Endothelial cell of umbilical vein (primary cell): ENCODE results near the gene CFAP61. TPM values are rescaled to one million over a fixed set of nuclear protein-coding genes. Genes with fewer than 3 reads are reported as not detected.

ENCODE experiments used
- BruUV-seq: library from RNA; stranded (reverse); fragments of 400-500 nt; replicated peaks from 2 replicates; lab custom pipeline; 2021; lab: Mats Ljungman, UMichigan
- CTCF ChIA-PET: fragments of 300-600, 350-600 bp; sonication (Branson Sonifier 250); formaldehyde crosslinking; loops from one replicate; lab custom pipeline; 2021; ENCODE audit warnings: antibody characterized with exemption, inconsistent platforms; lab: Charles Lee
- POLR2A ChIA-PET: fragments of 300-600, 350-600 bp; sonication (Branson Sonifier 250); formaldehyde crosslinking; loops from one replicate; lab custom pipeline; 2021; ENCODE audit warnings: antibody characterized with exemption, inconsistent platforms; lab: Charles Lee
- DNase-seq: peaks from one replicate; pipeline ENCODE4 v3.0.0-alpha.2; 2011; ENCODE audit warnings: low read depth, low spot score
- FAIRE-seq: peaks from 2 replicates; lab custom pipeline; 2011; peaks lifted over from hg19 to GRCh38; lab: Jason Lieb, UNC
- H2AFZ ChIP-seq: 2 replicates; pipeline ENCODE4 v1.6.0; 2012; ENCODE audit warnings: low read depth, low read length, control low read depth, inconsistent platforms
- H3K27ac ChIP-seq: 2 replicates; pipeline ENCODE4 v1.5.1; 2011; ENCODE audit warnings: low read depth, mild to moderate bottlenecking, control low read depth, low read length, moderate library complexity; ENCODE audit not compliant: insufficient read depth
- H3K27me3 ChIP-seq, 2 experiments: 2 replicates each; pipeline versions ENCODE4 v1.6.0 to v1.6.1; 2011; ENCODE audit warnings: low read length in 2 of 2, mixed read lengths in 1 of 2; ENCODE audit not compliant: control insufficient read depth in 2 of 2, insufficient read depth in 2 of 2
- H3K36me3 ChIP-seq, 2 experiments: 2 replicates in 1 of 2; 3 replicates in 1 of 2; pipeline ENCODE4 v1.5.1; 2011; ENCODE audit warnings: low read length in 2 of 2, mild to moderate bottlenecking in 1 of 2, moderate library complexity in 1 of 2; ENCODE audit not compliant: control insufficient read depth in 2 of 2, insufficient read depth in 2 of 2; ENCODE audit errors: extremely low read depth in 1 of 2
- H3K4me1 ChIP-seq: 3 replicates; pipeline ENCODE4 v1.5.1; 2011; ENCODE audit warnings: mild to moderate bottlenecking, low read length; ENCODE audit not compliant: control insufficient read depth, insufficient read depth; ENCODE audit errors: extremely low read depth
- H3K4me2 ChIP-seq: 2 replicates; pipeline ENCODE4 v1.6.1; 2011; ENCODE audit warnings: low read length, control low read depth, mixed read lengths; ENCODE audit not compliant: insufficient read depth
- H3K4me3 ChIP-seq, 3 experiments: fragments of 200-600 bp in 1 of 3; sonication (generic), shearing (Covaris generic) in 1 of 3; replicated peaks in 1 of 3; 2 replicates each; pipeline ENCODE4 v1.5.1; 2011 to 2016; ENCODE audit warnings: control low read depth in 3 of 3, low read length in 3 of 3, mild to moderate bottlenecking in 2 of 3, inconsistent platforms in 1 of 3, low read depth in 1 of 3, moderate library complexity in 1 of 3; ENCODE audit not compliant: insufficient read depth in 1 of 3
- H3K79me2 ChIP-seq: 2 replicates; pipeline ENCODE4 v1.6.0; 2012; ENCODE audit warnings: low read length, inconsistent platforms; ENCODE audit not compliant: control insufficient read depth, insufficient read depth
- H3K9ac ChIP-seq: replicated peaks from 2 replicates; pipeline ENCODE3; 2011; ENCODE audit warnings: low read length, control low read depth; ENCODE audit not compliant: insufficient read depth; ENCODE audit errors: extremely low read depth
- H3K9me1 ChIP-seq: replicated peaks from 3 replicates; pipeline ENCODE4 v1.6.0; 2011; ENCODE audit warnings: mild to moderate bottlenecking, low read length; ENCODE audit not compliant: control insufficient read depth, insufficient read depth; ENCODE audit errors: extremely low read depth
- H3K9me3 ChIP-seq: replicated peaks from 2 replicates; pipeline ENCODE4 v1.5.1; 2012; ENCODE audit warnings: low read length, inconsistent platforms; ENCODE audit not compliant: control insufficient read depth, insufficient read depth
- H4K20me1 ChIP-seq: replicated peaks from 2 replicates; pipeline ENCODE3; 2011; ENCODE audit warnings: mild to moderate bottlenecking, low read length; ENCODE audit not compliant: control insufficient read depth, insufficient read depth; ENCODE audit errors: extremely low read depth
- EZH2 ChIP-seq: IDR thresholded peaks from 2 replicates; pipeline ENCODE4 v1.6.1; 2012; ENCODE audit warnings: borderline replicate concordance, low read depth, mild to moderate bottlenecking, moderate library complexity, low read length, inconsistent platforms; ENCODE audit not compliant: severe bottlenecking
- FOS ChIP-seq: IDR thresholded peaks from 2 replicates; pipeline ENCODE4 v1.6.1; 2011; ENCODE audit warnings: mild to moderate bottlenecking, low read length, moderate library complexity, borderline replicate concordance; ENCODE audit not compliant: insufficient read depth
- GATA2 ChIP-seq: IDR thresholded peaks from 2 replicates; pipeline ENCODE4 v1.7.0; 2011; ENCODE audit warnings: low read depth, mild to moderate bottlenecking, moderate library complexity, mixed read lengths, low read length; ENCODE audit not compliant: insufficient read length, insufficient read depth
- JUN ChIP-seq: IDR thresholded peaks from 2 replicates; pipeline ENCODE4 v1.6.1; 2011; ENCODE audit warnings: borderline replicate concordance, low read depth; ENCODE audit not compliant: insufficient read length, insufficient read depth
- MYC ChIP-seq: IDR thresholded peaks from one replicate; pipeline ENCODE4 v1.6.1; 2011; ENCODE audit warnings: mild to moderate bottlenecking, low read depth, low read length
- POLR2A ChIP-seq: IDR thresholded peaks from 2 replicates; pipeline ENCODE4 v1.6.1; 2012; ENCODE audit warnings: low read depth, mild to moderate bottlenecking, control low read depth, low read length
- POLR2AphosphoS5 ChIP-seq: IDR thresholded peaks from 2 replicates; pipeline ENCODE4 v1.6.1; 2012; ENCODE audit warnings: low read depth, mild to moderate bottlenecking, control low read depth, low read length, moderate library complexity; ENCODE audit not compliant: insufficient read depth
- dilution Hi-C: fragments of 300-500 bp; cut with MboI; formaldehyde crosslinking; loops from one replicate; pipeline ENCODE4 v1.15.0; 2019; ENCODE audit warnings: low sequenced_read_pairs; ENCODE audit not compliant: extremely low pct_ligation_motif_present
- intact Hi-C: fragments of 100-400 bp; cut with micrococcal nuclease; formaldehyde crosslinking; loops from one replicate; pipeline ENCODE4 v1.10.0; 2022
- polyA plus RNA-seq, 4 experiments: library from polyadenylated mRNA; depleted of rRNA in 3 of 4; stranded (reverse) in 3 of 4; unstranded in 1 of 4; fragments of >200 nt; gene quantifications; 2 replicates each; pipeline versions ENCODE4 v1.2.1 to v1.2.3, GENCODE V29; 2011 to 2012; ENCODE audit warnings: missing spikeins in 1 of 4
- total RNA-seq: library from RNA; stranded (reverse); gene quantifications from 2 replicates; pipeline ENCODE4 v1.2.3, GENCODE V29; 2021
- TF ChIP-seq, protein P1 (sequence below): IDR thresholded peaks from 2 replicates; pipeline ENCODE4 v1.6.1; 2011; ENCODE audit not compliant: insufficient read depth, insufficient read length
- TF ChIP-seq, protein P2 (sequence below), 2 donors: IDR thresholded peaks; 1 replicate in 1 of 2; 2 replicates in 1 of 2; pipeline ENCODE4 v1.5.1; 2011; ENCODE audit warnings: low read length in 2 of 2, mild to moderate bottlenecking in 2 of 2, moderate library complexity in 2 of 2, control low read depth in 1 of 2, inconsistent platforms in 1 of 2, low read depth in 1 of 2; ENCODE audit not compliant: insufficient read depth in 1 of 2; ENCODE audit errors: extremely low read depth in 1 of 2

Gene CFAP61
- total and polyA plus RNA-seq, 2 donors (not counting 3 experiments of a cell fraction or from before 2014, with no cell fraction given) = not detected

DNA sequence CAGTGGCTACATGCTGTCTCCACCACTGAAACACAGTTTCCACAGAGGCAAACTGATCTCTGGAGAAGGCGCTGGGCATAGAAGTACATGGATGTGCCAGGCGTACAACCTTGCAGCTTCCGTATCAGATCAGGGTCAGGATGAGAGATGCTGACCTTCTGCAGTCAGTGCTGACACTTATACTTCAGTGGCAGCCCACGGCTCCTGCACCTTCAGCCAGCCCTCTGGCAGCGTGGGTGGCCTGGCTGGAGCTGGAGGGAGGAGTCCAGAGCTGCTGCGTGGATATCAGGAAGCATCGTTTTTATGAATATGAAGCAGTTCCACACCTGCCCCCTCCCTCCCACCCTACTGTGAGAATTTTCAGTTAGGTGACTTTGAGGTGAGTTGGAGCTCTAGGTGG is 149.3 kb downstream of the CFAP61 start:
- no TSS peak for BruUV-seq
- dilution Hi-C loops (no loop called here), intact Hi-C loops (no loop called here)
- no peaks in the 10 kb centered on the region for H3K4me1 ChIP-seq
- no peak overlapping the region for H3K27ac ChIP-seq
- ChIA-PET POLR2A (no interaction called here), CTCF (no interaction called here)
- no peaks in the 10 kb centered on the region for H4K20me1 ChIP-seq
- peaks cover 0 to 2% of the 10 kb centered on the region in 2 experiments for H3K27me3 ChIP-seq
- no peak overlapping the region for H3K4me3 ChIP-seq
- no peak overlapping the region for H3K4me2 ChIP-seq
- no peaks in the 10 kb centered on the region for H3K36me3 ChIP-seq
- H3K79me2 ChIP-seq = no peaks in the 10 kb centered on the region
- no peak overlapping the region for H3K9ac ChIP-seq
- no peak for TF ChIP-seq MYC
- no peak for TF ChIP-seq POLR2AphosphoS5
- TF ChIP-seq FOS = no peak
- no peak for TF ChIP-seq JUN
- TF ChIP-seq EZH2 = no peak
- no peak for TF ChIP-seq GATA2
- TF ChIP-seq, protein P1, sequence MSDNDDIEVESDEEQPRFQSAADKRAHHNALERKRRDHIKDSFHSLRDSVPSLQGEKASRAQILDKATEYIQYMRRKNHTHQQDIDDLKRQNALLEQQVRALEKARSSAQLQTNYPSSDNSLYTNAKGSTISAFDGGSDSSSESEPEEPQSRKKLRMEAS = no peak
- TF ChIP-seq, protein P2, sequence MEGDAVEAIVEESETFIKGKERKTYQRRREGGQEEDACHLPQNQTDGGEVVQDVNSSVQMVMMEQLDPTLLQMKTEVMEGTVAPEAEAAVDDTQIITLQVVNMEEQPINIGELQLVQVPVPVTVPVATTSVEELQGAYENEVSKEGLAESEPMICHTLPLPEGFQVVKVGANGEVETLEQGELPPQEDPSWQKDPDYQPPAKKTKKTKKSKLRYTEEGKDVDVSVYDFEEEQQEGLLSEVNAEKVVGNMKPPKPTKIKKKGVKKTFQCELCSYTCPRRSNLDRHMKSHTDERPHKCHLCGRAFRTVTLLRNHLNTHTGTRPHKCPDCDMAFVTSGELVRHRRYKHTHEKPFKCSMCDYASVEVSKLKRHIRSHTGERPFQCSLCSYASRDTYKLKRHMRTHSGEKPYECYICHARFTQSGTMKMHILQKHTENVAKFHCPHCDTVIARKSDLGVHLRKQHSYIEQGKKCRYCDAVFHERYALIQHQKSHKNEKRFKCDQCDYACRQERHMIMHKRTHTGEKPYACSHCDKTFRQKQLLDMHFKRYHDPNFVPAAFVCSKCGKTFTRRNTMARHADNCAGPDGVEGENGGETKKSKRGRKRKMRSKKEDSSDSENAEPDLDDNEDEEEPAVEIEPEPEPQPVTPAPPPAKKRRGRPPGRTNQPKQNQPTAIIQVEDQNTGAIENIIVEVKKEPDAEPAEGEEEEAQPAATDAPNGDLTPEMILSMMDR (IDR thresholded peaks at IDR 0.05; ENCODE audit: extremely low read depth in 1 of 2, insufficient read depth in 1 of 2, low read depth in 1 of 2, low read length in 2 of 2) = no peak
- TF ChIP-seq POLR2A = no peak
- H3K9me3 ChIP-seq = no peaks in the 10 kb centered on the region
- no peak for FAIRE-seq
- no peak for DNase-seq
- no peaks in the 10 kb centered on the region for H3K9me1 ChIP-seq
- no peak overlapping the region for H2AFZ ChIP-seq
